ENCODE measurements around the gene STARD3NL.
"Not testable (repeated sequence)": the region's sequence is repeated elsewhere in the genome, so short reads cannot be mapped to it uniquely, and the experiment has no call there.

Gene STARD3NL, protein sequence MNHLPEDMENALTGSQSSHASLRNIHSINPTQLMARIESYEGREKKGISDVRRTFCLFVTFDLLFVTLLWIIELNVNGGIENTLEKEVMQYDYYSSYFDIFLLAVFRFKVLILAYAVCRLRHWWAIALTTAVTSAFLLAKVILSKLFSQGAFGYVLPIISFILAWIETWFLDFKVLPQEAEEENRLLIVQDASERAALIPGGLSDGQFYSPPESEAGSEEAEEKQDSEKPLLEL

DNA sequence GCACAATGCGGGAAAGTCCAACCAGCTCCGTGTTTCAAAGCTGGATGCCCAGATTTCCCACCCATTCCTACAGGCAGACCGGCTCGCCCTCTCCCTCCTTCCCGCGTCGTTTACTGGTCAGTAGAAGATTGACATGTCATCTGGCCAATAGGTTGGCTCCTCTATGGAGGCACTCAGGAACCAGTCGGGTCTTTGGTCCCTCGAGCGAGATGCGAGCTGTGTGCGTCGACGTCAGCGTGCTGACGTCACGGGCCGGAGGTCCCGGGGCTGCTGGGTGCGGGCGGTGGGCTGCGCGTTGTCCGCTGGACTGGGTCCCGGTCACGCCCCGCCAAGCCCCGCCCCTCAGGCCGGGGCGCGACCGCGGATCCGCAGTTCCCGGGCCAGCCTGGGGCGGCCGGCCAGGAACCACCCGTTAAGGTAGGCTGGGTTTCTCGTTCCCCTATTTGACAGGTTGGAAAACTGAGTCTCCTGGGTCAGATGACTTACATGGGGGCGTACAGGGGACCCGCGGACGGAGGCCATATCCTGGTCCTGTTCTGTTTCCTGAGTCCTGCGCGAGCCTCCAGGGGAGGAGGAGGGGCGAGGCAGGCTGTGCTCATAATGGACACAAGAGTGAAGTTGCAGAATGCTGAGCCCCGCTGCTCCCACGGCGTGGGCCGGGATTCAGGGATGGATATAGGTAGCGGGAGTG, at the start of gene STARD3NL:
Gene STARD3NL (plus strand): TSS at position 242 of the 691 bp plus-strand sequence. CDS start 29,260 bp downstream, outside the sequence.
- DNase-seq, result peak; percentile 98

DNA sequence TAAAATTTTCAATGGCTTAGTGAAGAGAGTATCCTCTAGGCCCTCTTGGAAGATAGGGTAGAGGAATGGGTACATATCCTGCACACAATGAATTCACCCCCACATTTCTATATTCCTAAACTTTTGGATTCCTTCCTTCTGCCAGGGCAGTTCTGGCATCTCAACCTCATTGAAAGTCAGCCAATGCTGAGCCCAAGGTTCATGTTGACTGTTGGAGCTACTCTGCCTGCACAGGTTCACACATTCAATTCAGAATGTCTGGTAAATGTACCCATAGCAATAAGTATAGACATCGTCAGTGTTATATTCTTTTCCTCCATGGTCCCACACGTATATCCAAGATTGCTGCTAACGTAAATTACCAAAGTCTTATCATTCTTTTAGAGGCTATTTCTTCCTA, 48.9 kb upstream of the STARD3NL start:
- DNase-seq, result no peak

DNA sequence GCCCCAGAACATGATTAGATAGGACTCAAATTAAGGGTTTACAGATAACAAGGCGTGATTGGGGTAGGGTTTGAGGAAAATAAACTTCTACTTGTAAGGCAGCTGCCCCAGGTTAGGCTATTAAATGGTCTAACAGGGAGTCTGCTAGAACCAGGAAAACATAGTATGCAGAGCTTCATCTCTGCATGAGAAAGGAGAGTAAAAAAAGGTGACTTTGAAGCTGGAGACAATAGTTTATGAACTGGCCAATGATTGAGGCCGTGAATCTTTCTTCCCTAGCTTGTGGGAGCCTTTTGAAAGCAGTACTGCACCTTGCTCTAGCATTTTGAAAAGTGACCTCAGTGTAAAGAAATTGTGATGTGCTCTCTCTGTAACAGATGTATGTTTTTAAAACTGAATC, 48.5 kb upstream of the STARD3NL start:
- no peak for DNase-seq

DNA sequence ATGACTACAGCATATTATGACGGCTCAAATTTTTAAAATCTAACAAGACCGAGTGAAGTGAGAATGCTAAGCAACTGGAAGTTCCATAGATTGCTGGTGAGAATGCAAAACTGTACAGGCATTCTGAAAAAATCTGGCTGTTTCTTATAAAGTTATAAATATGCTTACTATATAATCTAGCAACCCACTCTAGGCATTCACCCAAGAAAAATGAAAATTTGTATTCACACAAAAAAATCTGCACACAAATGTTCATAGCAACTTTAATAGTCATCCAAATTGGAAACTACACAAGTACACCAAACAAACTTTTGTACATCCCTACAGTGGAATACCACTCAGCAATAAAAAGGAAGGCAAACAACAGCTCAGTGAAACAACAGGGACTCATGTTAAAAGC, 39.9 kb upstream of the STARD3NL start:
- DNase-seq, result no peak

DNA sequence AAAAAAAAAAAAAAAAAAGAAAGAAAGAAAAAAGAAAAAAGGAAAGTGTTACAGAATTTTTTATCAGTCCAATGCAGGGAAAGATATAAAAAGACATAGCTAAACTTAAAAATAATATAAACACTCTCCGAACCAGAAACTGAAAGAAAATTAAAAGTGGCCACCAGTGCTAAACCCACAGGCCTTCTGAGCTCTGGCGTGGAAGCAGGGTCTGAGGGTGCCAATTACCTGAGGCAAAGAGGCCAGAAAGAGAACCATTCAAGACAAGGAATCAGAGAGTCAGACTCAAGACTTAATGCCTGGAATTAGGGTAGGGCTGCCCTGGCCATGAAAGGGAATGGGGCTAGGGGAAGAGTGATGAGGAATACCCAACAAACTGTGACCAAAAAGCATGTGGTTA, 36.9 kb upstream of the STARD3NL start:
- no peak for DNase-seq

DNA sequence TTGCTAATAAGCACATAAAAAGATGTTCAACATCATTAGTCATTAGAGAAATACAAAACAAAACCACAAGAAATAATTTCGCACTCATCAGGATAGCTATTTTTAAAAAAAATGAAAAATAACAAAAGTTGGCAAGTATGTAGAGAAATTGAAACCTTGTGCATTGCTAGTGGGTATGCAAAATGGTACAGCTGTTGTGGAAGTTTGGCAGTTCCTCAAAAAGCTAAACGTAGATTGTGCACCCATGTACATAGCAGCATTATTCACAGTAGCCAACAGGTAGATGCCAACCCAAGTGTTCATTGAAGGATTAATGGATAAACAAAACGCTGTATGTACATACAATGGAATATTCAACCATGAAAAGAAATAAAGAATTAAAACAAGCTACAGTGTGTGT, 35.3 kb upstream of the STARD3NL start:
- no peak for DNase-seq

DNA sequence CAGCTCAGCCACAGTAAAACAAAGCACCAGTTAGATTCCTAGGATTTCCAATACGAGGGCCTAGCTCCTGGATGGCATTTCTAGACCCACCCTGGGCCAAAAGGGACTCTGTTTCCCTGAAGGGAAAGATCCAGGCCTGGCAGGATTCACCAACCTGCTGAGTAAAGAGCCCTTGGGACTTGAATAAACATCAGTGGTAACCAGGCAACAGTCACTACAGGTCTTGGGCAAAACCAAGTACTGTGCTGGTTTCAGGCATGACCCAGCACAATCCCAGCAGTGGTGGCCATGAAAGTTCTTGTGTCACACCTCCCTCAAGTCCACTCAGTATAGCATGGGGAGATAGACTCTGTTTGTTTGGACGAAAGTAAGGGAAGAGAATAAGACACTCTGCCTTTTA, 31.0 kb upstream of the STARD3NL start:
- no peak for DNase-seq

DNA sequence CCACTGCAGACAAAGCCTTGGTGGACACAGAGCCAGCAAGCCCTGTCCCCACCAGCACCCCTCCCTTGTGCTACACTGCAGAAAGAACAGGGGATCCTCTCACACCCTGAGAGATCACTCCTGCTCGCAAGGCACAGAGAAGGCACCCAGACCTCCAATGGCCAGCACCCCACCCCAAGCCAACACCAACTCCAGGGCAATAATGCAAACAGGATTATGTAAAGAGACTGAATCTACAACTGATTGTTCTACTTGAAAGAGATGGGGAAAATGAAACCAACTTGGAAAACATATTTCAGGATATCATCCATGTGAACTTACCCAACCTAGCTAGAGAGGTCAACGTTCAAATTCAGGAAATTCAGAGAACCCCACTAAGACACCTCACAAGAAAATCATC, 26.5 kb upstream of the STARD3NL start:
- DNase-seq, result no peak

DNA sequence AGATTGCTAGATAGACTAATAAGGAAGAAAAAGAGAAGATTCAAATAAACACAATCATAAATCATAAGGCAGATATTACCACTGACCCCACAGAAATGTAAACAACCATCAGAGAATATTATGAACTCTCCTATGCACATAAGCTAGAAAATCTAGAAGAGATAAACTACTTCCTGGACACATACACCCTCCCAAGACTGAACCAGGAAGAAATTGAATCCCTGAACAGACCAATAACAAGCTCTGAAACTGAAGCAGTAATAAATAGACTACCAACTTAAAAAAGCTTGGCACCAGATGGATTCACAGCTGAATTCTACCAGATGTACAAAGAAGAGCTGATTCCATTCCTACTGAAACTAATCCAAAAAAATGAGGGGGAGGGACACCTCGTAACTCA, 24.5 kb upstream of the STARD3NL start:
- no peak for DNase-seq

DNA sequence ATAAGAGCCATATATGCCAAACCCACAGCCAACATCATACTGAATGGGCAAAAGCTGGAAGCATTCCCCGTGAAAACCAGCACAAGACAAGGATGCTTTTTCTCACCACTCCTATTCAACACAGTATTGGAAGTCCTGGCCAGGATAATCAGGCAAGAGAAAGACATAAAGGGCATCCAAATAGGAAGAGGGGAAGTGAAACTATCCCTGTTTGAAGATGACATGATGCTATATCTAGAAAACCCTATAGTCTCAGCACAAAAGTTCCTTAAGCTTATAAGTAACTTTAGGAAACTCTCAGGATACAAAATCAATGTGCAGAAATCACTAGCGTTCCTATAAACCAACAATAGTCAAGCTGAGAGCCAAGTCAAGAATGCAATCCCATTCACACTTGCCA, 23.8 kb upstream of the STARD3NL start:
- DNase-seq, result no peak

DNA sequence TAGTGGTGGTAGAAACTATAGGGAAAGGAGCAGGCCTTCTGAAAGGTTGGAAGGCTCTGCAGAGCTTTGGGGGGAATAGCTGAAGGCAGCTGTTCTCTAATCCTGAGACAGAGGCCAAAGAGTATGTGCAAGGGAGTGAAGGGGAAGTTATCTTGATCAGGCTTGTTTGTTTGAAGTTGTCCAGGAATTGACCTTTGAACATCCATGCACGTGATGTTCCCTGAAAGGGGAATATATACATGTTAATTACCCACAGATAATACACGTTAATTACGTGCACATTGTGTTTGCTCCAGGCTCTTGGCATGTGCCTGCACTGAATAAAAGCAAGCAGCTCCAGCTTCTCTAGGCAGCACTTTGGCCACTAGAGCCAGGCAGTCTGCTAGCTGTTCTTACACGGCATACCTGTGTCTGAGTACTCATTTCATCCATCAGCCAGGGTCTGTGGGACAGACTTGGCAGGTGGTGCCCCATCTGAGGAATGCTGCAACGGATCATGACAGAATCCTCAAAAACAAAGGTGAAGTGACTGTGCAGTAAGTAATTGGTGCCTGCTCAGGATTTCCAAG, 18.0 kb upstream of the STARD3NL start:
- DNase-seq, result no peak

DNA sequence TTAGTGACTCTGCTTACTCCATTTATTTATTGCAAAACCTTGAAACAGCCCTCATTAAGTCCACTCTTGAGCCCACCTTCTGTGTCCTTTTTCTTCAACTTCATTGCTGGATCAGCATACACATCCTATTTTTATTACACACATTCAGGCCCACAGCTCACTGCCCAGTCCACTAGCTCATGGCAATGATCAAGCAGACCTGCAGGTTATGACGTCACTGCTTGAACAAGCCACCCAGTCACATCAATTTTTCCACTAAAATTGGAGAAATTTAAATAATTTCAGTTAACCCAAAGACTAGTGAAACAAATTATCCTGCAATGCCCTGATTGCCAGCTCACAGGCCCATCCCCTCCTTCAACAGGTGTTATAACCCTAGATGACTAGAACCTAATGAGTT, 16.0 kb upstream of the STARD3NL start:
- no peak for DNase-seq

DNA sequence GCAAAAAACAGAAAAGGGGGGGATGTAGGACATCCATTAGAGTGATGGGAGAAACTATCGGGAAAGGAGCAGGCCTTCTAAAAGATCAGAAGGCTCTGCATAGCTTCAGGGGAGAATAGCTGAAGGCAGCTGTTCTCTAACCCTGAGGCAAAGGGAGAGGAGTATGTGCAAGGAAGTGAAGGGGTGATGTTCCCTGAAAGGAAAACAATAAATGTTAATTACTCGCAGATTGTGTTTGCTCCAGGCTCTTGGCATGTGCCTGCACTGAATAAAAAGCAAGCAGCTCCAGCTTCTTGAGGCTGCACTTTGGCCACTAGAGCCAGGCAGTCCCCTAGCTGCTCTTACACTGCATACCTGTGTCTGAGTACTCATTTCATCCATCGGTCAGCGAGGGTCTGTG, 14.4 kb upstream of the STARD3NL start:
- DNase-seq, result no peak

DNA sequence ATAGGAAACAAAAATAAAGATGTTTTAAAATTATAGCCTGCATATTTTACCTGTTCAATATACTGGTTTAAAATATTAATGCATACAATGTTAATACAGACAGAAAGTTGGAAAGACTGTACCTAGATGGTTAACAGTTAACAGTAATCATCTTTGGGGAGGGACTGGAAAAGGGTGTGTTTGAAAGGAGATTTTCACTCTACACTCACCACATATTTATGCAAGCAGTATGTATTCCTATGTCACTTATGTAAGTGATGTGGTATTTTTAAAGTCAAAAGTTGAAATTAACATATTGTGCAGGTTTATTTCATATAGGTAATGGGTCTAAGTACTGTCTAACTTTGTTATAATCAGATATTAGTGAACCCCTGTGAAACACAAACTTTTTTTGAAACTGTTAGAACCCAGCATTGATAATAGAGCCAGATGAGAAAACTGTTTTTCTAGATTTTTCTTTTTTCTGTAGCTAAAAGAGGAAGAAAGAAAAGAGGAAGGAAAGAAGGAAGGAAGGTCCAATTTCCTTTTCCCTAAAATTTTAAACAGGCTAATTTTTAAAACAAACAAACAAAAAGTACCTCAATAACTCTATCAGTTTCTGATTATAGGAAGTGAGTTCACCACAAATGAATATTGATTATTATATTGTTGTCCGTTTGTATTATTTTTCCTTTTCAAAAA, 9.0 kb upstream of the STARD3NL start:
- DNase-seq, result no peak

DNA sequence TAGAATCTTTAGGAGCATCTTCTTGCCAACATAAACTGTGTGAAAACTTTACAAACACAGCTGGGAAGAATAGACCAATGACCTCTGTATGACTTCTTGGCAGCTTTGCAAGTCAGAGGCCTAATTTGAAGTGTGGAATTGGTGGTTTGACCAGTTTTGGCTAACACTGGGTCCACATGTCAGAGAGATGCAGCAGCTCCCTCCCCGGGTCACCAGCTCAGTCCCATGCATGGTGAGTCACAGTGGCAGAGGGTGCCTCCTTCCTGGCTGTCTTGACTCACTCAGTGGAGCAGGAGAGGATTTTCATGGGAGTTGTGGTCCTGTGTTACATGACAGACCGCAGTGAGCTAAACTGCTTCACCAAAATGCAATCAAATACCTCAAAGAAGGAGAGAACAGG, 8.2 kb upstream of the STARD3NL start:
- no peak for DNase-seq

DNA sequence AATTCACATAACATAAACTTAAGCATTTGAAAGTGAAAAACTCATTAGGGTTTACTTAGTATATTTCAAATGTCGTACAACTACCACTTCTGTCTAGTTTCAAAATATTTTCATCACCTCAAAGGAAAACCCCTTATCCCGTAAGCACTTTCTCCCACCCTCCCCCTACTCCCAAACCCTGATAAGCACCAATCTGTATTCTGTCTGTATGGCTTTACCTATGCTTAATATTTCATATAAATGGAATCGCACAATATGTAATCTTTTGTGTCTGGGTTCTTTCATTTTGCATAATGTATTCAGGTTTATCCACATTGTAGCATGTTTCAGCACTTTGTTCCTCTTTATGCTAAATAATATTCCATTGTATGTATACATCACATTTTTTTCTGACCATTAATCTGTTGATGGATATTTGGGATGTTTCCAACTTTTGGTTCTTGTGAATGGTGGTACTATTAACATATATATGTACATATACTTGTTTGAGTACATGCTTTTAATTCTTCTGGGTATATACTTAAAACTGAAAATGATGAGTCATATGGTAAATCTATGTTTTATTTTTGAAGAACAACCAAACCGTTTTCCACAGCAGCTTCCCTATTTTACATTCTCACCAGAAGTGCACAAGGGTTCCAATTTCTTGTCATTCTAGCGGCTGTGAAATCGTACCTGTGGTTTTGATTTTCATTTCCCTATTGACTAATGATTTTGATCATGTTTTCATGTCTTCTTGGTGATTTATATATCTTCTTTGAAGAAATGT, 6.2 kb upstream of the STARD3NL start:
- DNase-seq, result peak; percentile 17

DNA sequence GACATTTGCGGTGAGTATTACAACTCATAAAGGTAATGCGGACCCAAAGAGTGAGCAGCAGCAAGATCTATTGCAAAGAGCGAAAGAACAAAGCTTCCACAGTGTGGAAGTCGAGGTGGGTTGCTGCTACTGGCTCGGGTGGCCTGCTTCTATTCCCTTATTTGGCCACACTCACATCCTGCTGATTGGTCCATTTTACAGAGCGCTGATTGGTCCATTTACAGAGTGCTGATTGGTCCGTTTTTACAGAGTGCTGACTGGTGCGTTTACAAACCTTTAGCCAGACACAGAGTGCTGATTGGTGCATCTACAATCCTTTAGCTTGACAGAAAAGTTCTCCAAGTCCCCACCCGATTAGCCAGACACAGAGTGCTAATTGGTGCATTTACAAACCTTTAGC, 2.5 kb upstream of the STARD3NL start:
- DNase-seq, result not testable (repeated sequence)

DNA sequence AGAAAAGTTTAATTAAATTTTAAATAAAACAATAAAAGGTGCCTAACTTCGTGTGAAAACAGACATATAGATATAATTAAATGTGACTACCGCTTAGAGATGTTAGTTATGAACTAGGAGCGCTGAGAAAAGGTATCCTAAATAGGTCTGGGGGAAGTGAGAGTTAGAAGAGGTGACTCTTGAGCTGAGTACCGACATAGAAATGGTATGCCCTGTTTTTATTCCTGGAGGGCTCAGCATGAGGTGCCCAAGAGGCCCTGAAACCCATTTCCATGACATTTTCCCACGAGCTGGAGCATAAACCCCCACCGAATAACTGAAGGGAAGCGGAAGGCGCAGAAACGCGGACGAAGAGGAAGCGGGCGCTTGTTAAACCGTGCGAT, 433 bp upstream of the STARD3NL start:
- DNase-seq, result no peak

DNA sequence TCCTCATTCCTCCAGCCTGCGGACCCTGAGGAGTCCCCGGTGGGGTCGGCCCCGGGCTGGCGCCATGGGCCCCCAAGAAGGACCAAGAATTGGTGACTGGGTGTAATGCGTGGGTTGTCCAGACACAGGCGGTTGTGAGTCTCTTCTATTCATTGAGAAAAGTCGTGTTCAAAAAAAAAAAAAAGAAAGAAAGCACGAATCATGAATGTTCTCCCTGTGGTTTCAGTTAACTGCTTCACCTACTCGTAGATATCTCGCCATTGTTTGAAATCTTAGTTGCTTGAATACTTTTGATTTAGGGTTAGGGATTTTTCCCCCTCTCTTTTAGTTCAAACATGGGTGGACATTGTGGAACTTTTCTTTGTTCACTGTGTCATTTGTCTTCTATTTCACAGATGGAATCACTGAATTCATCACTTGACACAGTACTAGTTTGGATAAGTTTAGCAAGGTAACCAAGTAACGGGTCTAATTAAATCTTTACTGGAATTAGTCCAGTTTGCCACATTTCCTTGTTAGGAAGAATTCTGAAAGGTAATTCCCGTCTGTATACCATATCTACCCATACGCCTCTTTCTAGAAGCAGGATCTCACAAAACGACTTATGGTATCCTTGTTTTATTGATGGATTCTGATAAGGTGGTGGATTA, 775 bp downstream of the STARD3NL start:
- no peak for DNase-seq

DNA sequence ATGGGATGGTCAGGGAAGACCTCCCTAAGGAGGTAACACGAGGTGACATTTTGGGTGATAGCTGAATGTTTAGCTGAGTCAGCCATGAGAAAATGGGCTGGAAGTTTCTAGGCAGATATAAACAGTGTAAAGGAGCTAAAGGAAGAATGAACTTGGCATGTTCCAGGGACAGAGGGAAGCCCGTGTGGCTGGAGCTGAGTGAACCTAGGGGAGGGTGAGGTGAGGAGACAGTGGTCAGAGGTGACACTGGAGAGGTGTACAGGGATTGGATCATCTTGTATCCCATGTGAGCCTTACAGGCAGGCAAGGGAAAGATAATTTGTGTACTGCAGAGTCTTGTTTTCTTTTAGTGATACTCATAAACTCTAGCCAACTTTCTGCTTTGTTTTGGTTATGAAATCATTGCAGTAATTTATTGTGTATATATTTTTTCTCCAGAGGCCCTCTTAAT, 1.8 kb downstream of the STARD3NL start:
- no peak for DNase-seq

DNA sequence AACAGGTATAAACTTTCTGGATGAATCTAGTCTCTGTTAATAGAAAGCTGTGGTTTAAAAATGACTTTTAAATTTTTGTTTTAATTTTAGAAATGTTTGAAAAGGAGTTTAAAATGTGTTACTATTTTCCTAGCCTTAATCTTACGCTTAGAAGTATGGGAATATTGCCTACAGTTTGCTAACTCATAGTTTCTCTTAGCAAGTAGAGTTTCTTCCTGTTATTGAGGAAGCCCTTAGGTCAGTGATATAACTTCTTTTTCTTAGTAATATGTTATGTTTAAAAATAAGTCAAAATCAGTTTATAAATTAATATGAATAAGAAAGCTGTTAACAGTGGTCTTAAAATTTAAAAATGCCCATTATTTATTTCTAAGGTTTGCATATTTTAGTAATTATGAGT, 3.1 kb downstream of the STARD3NL start:
- no peak for DNase-seq

DNA sequence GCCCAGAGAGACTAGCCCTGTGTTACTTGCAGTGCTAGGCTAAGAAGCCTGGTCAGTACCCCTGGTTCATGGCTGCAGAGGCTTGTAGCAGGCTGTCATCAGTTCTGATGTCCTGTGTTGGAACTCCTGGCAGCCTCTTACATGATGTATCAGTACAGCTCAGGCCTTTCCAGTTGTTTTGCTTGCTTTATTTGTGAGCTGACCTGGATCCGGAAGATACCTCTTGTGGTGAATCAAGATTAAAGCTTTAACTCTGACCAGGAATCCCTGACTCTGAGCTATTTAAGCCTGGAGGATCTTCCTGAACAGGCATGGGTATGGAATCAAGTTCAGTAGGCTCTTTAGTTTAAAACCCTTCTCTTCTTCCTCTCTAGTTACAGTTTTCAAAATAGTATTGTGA, 4.4 kb downstream of the STARD3NL start:
- DNase-seq, result no peak
